ENCODE measurements around the gene KIAA0753.

DNA sequence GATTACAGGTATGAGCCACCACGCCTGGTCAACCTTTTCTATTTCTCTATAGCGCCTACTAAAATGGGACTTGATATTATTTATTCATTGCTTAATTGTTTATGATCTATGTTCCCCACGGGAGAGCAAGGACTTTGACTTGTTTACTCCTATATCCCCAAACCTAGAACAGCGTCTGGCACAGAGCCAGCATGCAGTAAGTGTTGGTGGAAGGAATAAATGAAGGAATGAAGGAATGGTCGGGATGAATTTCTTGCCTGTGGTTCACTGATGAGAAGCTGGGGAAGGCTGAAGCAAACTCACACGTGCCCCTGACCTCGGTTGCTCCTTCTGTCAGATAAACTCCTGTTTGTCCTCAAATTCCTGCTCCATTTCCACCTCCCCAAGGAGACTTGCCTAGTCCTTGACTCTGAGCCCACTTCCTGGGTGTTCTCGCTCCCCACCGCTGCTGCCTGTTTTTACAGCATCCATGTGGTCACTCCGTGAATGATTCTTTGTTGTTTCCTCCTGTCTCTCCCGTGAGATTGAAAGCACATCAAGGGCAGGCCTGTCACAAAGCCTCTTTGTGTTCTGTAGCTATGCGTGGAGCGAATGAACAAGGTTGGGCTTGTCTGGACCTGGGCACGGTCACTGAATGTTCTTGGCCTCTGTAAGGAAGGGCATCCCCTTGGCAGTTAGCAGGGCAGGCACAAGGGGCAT lies 28.4 kb upstream of the KIAA0753 start:
- TF ChIP-seq, protein P1, sequence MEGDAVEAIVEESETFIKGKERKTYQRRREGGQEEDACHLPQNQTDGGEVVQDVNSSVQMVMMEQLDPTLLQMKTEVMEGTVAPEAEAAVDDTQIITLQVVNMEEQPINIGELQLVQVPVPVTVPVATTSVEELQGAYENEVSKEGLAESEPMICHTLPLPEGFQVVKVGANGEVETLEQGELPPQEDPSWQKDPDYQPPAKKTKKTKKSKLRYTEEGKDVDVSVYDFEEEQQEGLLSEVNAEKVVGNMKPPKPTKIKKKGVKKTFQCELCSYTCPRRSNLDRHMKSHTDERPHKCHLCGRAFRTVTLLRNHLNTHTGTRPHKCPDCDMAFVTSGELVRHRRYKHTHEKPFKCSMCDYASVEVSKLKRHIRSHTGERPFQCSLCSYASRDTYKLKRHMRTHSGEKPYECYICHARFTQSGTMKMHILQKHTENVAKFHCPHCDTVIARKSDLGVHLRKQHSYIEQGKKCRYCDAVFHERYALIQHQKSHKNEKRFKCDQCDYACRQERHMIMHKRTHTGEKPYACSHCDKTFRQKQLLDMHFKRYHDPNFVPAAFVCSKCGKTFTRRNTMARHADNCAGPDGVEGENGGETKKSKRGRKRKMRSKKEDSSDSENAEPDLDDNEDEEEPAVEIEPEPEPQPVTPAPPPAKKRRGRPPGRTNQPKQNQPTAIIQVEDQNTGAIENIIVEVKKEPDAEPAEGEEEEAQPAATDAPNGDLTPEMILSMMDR (IDR thresholded peaks at IDR 0.05), result no peak
- no peak for TF ChIP-seq POLR2AphosphoS5 (IDR thresholded peaks at IDR 0.05)

Measured in gastroesophageal sphincter (tissue), 3 donors.